HFFc6 (cell line): ENCODE data around the gene BACE1-AS. TPM values are rescaled to one million over a fixed set of nuclear protein-coding genes. Genes with fewer than 3 reads are reported as not detected.

ENCODE experiments used
- DNase-seq: peaks from one replicate; pipeline ENCODE4 v3.0.0-alpha.2; 2018
- H3K27ac Mint-ChIP-seq: 2 replicates; pipeline ENCODE4 v1.8.0; 2020; ENCODE audit warnings: mild to moderate bottlenecking, mixed read lengths
- H3K27me3 Mint-ChIP-seq: 2 replicates; pipeline ENCODE4 v1.8.0; 2021; ENCODE audit warnings: mild to moderate bottlenecking, moderate library complexity, mixed read lengths; ENCODE audit not compliant: insufficient read depth
- H3K36me3 Mint-ChIP-seq: 2 replicates; pipeline ENCODE4 v1.8.0; 2021; ENCODE audit warnings: low read depth, mixed read lengths
- H3K4me1 Mint-ChIP-seq: 2 replicates; pipeline ENCODE4 v1.8.0; 2020; ENCODE audit warnings: low read depth, mixed read lengths
- H3K4me3 Mint-ChIP-seq: 2 replicates; pipeline ENCODE4 v1.8.0; 2020; ENCODE audit warnings: mild to moderate bottlenecking, moderate library complexity, mixed read lengths
- H3K9me3 Mint-ChIP-seq: 2 replicates; pipeline ENCODE4 v1.8.0; 2020; ENCODE audit warnings: mild to moderate bottlenecking, mixed read lengths
- CTCF ChIP-seq: fragments of 200-600 bp; sonication (generic); IDR thresholded peaks from 2 replicates; pipeline ENCODE4 v1.5.0; 2021; ENCODE audit warnings: antibody characterized with exemption, mild to moderate bottlenecking
- total RNA-seq, 6 experiments: library from RNA; stranded (reverse); fragmentation: NEBNext Ultra II Directional; extraction: Animal tissue kit (Norgen Biotek cat#: 25700); gene quantifications; 2 replicates in 1 of 6; 3 replicates in 5 of 6; pipeline ENCODE4 v1.2.3, GENCODE V29; 2021

Gene BACE1-AS
- total RNA-seq, 6 experiments from 2014 or later, result 4.3 to 6.4 (median 5.7) TPM

GRCh38 chr11:117314840-117315239, 23.7 kb downstream of the BACE1-AS start:
- DNase-seq, result no peak
- Mint-ChIP-seq H3K4me3 (peak overlapping the region; percentile 88), H3K4me1 (peaks cover 37% of the 10 kb centered on the region), H3K9me3 (no peaks in the 10 kb centered on the region), H3K27me3 (no peaks in the 10 kb centered on the region; the same call in none of the 2 replicates), H3K27ac (peak overlapping the region; percentile 40; the same call in 1 of the 2 replicates), H3K36me3 (no peaks in the 10 kb centered on the region)
- no peak for TF ChIP-seq CTCF

GRCh38 chr11:117315285-117316196, 24.4 kb downstream of the BACE1-AS start:
- peak overlapping the region; percentile 94 for H3K4me3 Mint-ChIP-seq
- no peaks in the 10 kb centered on the region; the same call in none of the 2 replicates for H3K27me3 Mint-ChIP-seq
- no peaks in the 10 kb centered on the region for H3K36me3 Mint-ChIP-seq
- no peak for TF ChIP-seq CTCF
- H3K4me1 Mint-ChIP-seq, result peaks cover 37% of the 10 kb centered on the region
- no peak for DNase-seq
- H3K9me3 Mint-ChIP-seq, result no peaks in the 10 kb centered on the region
- H3K27ac Mint-ChIP-seq, result peak overlapping the region; percentile 52; the same call in 1 of the 2 replicates

GRCh38 chr11:117316197-117316961, 25.2 kb downstream of the BACE1-AS start, which contains the start of gene BACE1:
BACE1 (minus strand) TSS chr11:117316256; CDS start chr11:117315795, 461 bp downstream.
- H3K27ac Mint-ChIP-seq, result peak within 1 kb of the TSS; percentile 52
- no peaks in the 10 kb centered on the region for H3K9me3 Mint-ChIP-seq
- no peaks in the 10 kb centered on the region for H3K36me3 Mint-ChIP-seq

GRCh38 chr11:117318738-117319137, 27.6 kb downstream of the BACE1-AS start:
- H3K27ac Mint-ChIP-seq, result no peak overlapping the region
- no peak for DNase-seq

More at GRCh38 chr11:117316197-117316961, 25.2 kb downstream of the BACE1-AS start, which contains the start of gene BACE1:
- Mint-ChIP-seq H3K4me1 (peaks cover 37% of the 10 kb centered on the region), H3K4me3 (peak within 1 kb of the TSS; percentile 94), H3K27me3 (no peaks in the 10 kb centered on the region; the same call in none of the 2 replicates)
- TF ChIP-seq CTCF, result peak; percentile 41
- DNase-seq, result peak; percentile 79

More at GRCh38 chr11:117318738-117319137, 27.6 kb downstream of the BACE1-AS start:
- no peak overlapping the region for H3K4me3 Mint-ChIP-seq
- peaks cover 31% of the 10 kb centered on the region for H3K4me1 Mint-ChIP-seq
- H3K36me3 Mint-ChIP-seq, result 0 out of 2 replicates have a peak, but pooled peaks cover 5% of the 10 kb centered on the region
- no peak for TF ChIP-seq CTCF
- no peaks in the 10 kb centered on the region for H3K9me3 Mint-ChIP-seq
- no peaks in the 10 kb centered on the region; the same call in 1 of the 2 replicates for H3K27me3 Mint-ChIP-seq
